HL-60/S4 treated with retinoic acid at 250 ng/mL for 4 days and 3 days (cell line): ENCODE measurements around the gene UMOD.
"Not testable (repeated sequence)": the region's sequence is repeated elsewhere in the genome, so short reads cannot be mapped to it uniquely, and the experiment has no call there.

ENCODE experiments used
- in situ Hi-C: fragments of 300-500 bp; cut with MboI; formaldehyde crosslinking; loops from 2 replicates; pipeline ENCODE4 v1.7.0; 2022; ENCODE audit warnings: low sequenced_read_pairs

Gene UMOD

GRCh38 chr16:20323591-20324117 lies 28.9 kb downstream of the UMOD start:
- in situ Hi-C loops: no loop called here

GRCh38 chr16:20322696-20323095 lies 29.8 kb downstream of the UMOD start:
- in situ Hi-C loops: no loop called here

- in situ Hi-C loops: no loop called here
Observed at GRCh38 chr16:20321671-20322070, 30.8 kb downstream of the UMOD start.

GRCh38 chr16:20321051-20321450 lies 31.5 kb downstream of the UMOD start:
- in situ Hi-C loops: not testable (repeated sequence)

GRCh38 chr16:20320592-20320991 lies 31.9 kb downstream of the UMOD start:
- in situ Hi-C loops: no loop called here

- in situ Hi-C loops: no loop called here
Observed at GRCh38 chr16:20320178-20320577, 32.3 kb downstream of the UMOD start.

- in situ Hi-C loops: no loop called here
Observed at GRCh38 chr16:20319406-20319805, 33.1 kb downstream of the UMOD start.

- in situ Hi-C loops: no loop called here
Observed at GRCh38 chr16:20318437-20318836, 34.1 kb downstream of the UMOD start.

GRCh38 chr16:20318006-20318405 lies 34.5 kb downstream of the UMOD start:
- in situ Hi-C loops: no loop called here

GRCh38 chr16:20317117-20317516 lies 35.4 kb downstream of the UMOD start:
- in situ Hi-C loops: no loop called here

- in situ Hi-C loops: no loop called here
Observed at GRCh38 chr16:20316715-20317114, 35.8 kb downstream of the UMOD start.

- in situ Hi-C loops: no loop called here
Observed at GRCh38 chr16:20315764-20316163, 36.8 kb downstream of the UMOD start.

GRCh38 chr16:20314575-20314974 lies 37.9 kb downstream of the UMOD start:
- in situ Hi-C loops: no loop called here

GRCh38 chr16:20313741-20314140 lies 38.8 kb downstream of the UMOD start:
- in situ Hi-C loops: no loop called here

- in situ Hi-C loops: not testable (repeated sequence)
Observed at GRCh38 chr16:20312536-20313095, 39.9 kb downstream of the UMOD start.

GRCh38 chr16:20311548-20311947 lies 41.0 kb downstream of the UMOD start:
- in situ Hi-C loops: no loop called here

- in situ Hi-C loops: no loop called here
Observed at GRCh38 chr16:20310421-20311395, 41.8 kb downstream of the UMOD start.

GRCh38 chr16:20309786-20310185 lies 42.7 kb downstream of the UMOD start:
- in situ Hi-C loops: loop anchor here (10.0 kb wide), 1 partner anchor 405 kb away; no protein-coding TSS in a partner anchor

- in situ Hi-C loops: loop anchor here (10.0 kb wide), 1 partner anchor 404 kb away; no protein-coding TSS in a partner anchor
Observed at GRCh38 chr16:20308801-20309590, 43.5 kb downstream of the UMOD start.

GRCh38 chr16:20308266-20308665 lies 44.2 kb downstream of the UMOD start:
- in situ Hi-C loops: loop anchor here (10.0 kb wide), 1 partner anchor 403 kb away; no protein-coding TSS in a partner anchor

- in situ Hi-C loops: loop anchor here (10.0 kb wide), 1 partner anchor 403 kb away; no protein-coding TSS in a partner anchor
Observed at GRCh38 chr16:20307791-20308190, 44.7 kb downstream of the UMOD start.
